NCI-H2171 treated with DMSO at 0.1 percent for 48 hours (cell line): ENCODE results near the gene NFAT5.

Experiments used
- DNase-seq: peaks from one replicate; lab custom pipeline; 2025; lab: John Stamatoyannopoulos, UW

Gene NFAT5

GRCh38 chr16:69741951-69742904, 176.5 kb downstream of the NFAT5 start:
- DNase-seq = no peak

- no peak for DNase-seq
Observed at GRCh38 chr16:69744363-69745231, 178.8 kb downstream of the NFAT5 start.

GRCh38 chr16:69745232-69745612, 179.5 kb downstream of the NFAT5 start:
- no peak for DNase-seq

- DNase-seq = no peak
Observed at GRCh38 chr16:69745959-69746358, 180.2 kb downstream of the NFAT5 start.

- no peak for DNase-seq
Observed at GRCh38 chr16:69747115-69747514, 181.3 kb downstream of the NFAT5 start.

- DNase-seq = no peak
Observed at GRCh38 chr16:69748694-69749345, 183.1 kb downstream of the NFAT5 start.

GRCh38 chr16:69754143-69754468, 188.3 kb downstream of the NFAT5 start:
- no peak for DNase-seq
